ENCODE data around the gene LAMC1.
A peak's percentile ranks its signal among the peaks of the same experiment; 100 is the strongest.

The LAMC1 gene

GRCh38 chr1:183021405-183022201, 1.6 kb upstream of the LAMC1 start:
- DNase-seq (ENCODE audit: low spot score): no peak
- TF ChIP-seq, protein P1, sequence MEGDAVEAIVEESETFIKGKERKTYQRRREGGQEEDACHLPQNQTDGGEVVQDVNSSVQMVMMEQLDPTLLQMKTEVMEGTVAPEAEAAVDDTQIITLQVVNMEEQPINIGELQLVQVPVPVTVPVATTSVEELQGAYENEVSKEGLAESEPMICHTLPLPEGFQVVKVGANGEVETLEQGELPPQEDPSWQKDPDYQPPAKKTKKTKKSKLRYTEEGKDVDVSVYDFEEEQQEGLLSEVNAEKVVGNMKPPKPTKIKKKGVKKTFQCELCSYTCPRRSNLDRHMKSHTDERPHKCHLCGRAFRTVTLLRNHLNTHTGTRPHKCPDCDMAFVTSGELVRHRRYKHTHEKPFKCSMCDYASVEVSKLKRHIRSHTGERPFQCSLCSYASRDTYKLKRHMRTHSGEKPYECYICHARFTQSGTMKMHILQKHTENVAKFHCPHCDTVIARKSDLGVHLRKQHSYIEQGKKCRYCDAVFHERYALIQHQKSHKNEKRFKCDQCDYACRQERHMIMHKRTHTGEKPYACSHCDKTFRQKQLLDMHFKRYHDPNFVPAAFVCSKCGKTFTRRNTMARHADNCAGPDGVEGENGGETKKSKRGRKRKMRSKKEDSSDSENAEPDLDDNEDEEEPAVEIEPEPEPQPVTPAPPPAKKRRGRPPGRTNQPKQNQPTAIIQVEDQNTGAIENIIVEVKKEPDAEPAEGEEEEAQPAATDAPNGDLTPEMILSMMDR (IDR thresholded peaks at IDR 0.05; ENCODE audit: extremely low read depth, missing control alignments): no peak

GRCh38 chr1:183022202-183023145, 746 bp upstream of the LAMC1 start:
- peak; percentile 83 for DNase-seq (ENCODE audit: low spot score)
- TF ChIP-seq, protein P1 (IDR thresholded peaks at IDR 0.05; ENCODE audit: extremely low read depth, missing control alignments): no peak

GRCh38 chr1:183023601-183024316, 539 bp downstream of the LAMC1 start:
- peak; percentile 79 for DNase-seq (ENCODE audit: low spot score)
- TF ChIP-seq, protein P1 (IDR thresholded peaks at IDR 0.05; ENCODE audit: extremely low read depth, missing control alignments): peak; percentile 38

DNA sequence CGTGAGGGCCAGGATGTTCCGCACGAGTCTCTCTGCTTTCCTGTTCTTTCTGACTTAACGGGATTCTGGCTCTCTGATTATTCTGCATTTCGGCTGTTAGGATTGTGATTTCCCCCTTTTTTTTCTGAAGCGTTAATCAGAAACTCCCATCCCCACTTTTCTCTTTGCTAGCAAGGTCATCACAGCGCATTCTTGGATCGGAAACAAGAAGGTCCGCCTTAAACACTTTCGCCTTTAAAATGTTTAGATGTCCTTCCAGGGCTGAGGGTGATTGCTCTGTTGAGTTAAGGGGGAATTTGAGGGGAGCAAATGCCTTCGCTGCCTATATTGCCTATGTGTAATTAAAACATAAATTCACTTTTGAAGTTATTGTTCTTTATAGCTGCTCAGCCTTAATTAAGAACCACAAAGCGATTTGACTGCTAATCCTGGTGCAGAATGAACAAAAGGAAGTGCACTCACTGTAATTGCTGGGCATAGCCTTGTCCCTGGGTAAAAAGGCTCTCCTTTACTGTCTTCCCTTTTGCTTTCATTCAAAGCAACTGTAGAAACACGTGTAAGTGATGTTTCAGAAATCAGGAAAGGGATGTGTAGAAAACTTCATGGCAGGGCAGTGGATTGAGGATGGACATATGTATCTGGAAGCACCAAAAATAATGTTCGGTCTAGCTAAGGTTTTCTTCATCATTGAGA, 1.2 kb downstream of the LAMC1 start:
- no peak for DNase-seq (ENCODE audit: low spot score)
- TF ChIP-seq, protein P1 (IDR thresholded peaks at IDR 0.05; ENCODE audit: extremely low read depth, missing control alignments): no peak

DNA sequence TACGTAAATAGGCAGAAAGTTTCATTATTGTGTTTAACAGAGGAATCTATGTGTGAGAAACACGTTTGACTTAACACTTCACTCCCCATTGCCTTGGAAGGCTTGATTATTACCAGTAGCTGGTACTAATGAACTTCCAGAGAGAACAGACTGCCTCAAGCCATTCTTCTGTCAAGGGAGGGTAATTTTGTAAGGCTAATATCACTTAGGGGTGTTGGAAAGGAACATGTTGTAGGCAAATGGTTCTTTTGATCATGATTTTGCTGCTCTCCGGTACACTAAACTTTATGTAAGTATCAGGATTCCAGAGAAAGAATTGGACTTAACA, 1.8 kb downstream of the LAMC1 start:
- DNase-seq (ENCODE audit: low spot score): no peak
- TF ChIP-seq, protein P1 (IDR thresholded peaks at IDR 0.05; ENCODE audit: extremely low read depth, missing control alignments): no peak

DNA sequence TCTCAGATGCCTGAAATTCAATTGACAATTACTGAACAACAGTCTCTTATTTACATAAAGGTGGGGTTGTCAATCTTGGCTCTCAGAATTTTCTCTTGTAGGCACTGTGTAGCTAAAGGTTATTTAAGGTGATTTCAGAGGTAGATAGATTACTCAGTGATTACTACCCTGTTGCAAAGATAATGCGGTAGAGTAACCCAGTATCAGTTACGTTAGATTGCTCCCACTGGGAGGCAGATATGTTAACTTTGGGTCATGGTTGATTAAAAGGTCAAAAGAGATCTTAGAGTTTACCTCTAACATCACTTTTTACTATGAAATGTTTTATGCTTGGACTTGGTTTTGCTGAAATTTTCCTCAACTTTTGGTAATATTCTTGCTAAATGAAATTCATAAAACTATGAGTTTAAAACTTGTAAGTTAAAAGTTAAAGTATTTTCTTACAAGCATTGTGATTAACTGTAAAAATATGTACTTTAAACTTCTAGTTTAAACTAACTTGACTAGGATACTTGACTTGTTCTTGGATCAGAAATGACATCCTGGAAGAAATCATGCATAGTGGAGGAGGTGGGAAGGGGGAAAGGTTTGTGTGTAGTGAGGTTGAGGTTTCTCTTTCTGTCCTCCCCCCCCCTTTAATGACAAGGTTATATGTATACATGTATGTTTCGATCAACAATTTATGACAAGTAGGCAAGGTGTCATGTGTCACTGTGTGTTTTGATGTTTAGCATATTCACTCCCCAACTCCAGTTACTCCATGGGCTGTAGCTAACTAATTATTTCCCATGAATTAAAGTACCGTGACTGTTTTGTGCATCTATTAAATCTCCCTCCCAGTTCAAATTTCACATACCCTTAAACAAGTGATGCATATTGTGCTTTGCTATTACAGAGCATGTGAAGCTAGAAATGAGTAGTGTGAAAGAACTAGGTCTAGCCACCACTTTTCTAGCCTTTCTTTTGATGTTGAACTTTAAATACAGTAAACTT, 2.9 kb downstream of the LAMC1 start:
- TF ChIP-seq, protein P1 (IDR thresholded peaks at IDR 0.05; ENCODE audit: extremely low read depth, missing control alignments): no peak
- peak; percentile 48 for DNase-seq (ENCODE audit: low spot score)

Data from GM20000 (cell line).